Panc1 (cell line): Measurements from ENCODE around the gene JSRP1. TPM values are rescaled to one million over a fixed set of nuclear protein-coding genes. Genes with fewer than 3 reads are reported as not detected.

Source experiments
- ATAC-seq: fragments of 200-7000 bp; cut with Tn5 transposase; 2 replicates; pipeline ENCODE4 v1.9.1; 2020; ENCODE audit warnings: mild to moderate bottlenecking, moderate library complexity
- BruUV-seq: library from RNA; stranded (reverse); fragments of 400-500 nt; replicated peaks from 2 replicates; lab custom pipeline; 2021; lab: Mats Ljungman, UMichigan
- CTCF ChIA-PET: fragments of 300-600 bp; sonication (Branson Sonifier 250); formaldehyde crosslinking; loops from one replicate; lab custom pipeline; 2022; ENCODE audit warnings: antibody characterized with exemption; lab: Charles Lee
- POLR2A ChIA-PET: fragments of 300-600 bp; sonication (Branson Sonifier 250); formaldehyde crosslinking; loops from one replicate; lab custom pipeline; 2022; ENCODE audit warnings: antibody characterized with exemption; lab: Charles Lee
- DNase-seq: peaks from one replicate; pipeline ENCODE4 v3.0.0-alpha.2; 2010; ENCODE audit warnings: low read depth, low spot score
- H3K27ac ChIP-seq: 2 replicates; pipeline ENCODE4 v1.5.1; 2011; ENCODE audit warnings: mild to moderate bottlenecking, low read length, inconsistent platforms
- H3K27me3 ChIP-seq: fragments of 200-500 bp; sonication (Bioruptor generic); 2 replicates; pipeline ENCODE4 v1.6.0; 2014; ENCODE audit warnings: low read length, inconsistent platforms; ENCODE audit not compliant: control insufficient read depth, insufficient read depth
- H3K36me3 ChIP-seq: fragments of 200-500 bp; sonication (Bioruptor generic); 2 replicates; pipeline ENCODE4 v1.5.1; 2014; ENCODE audit warnings: inconsistent platforms, mild to moderate bottlenecking, low read length, moderate library complexity; ENCODE audit not compliant: control insufficient read depth, insufficient read depth
- H3K4me1 ChIP-seq: 2 replicates; pipeline ENCODE4 v1.5.1; 2011; ENCODE audit warnings: inconsistent platforms, mild to moderate bottlenecking, low read length, moderate library complexity; ENCODE audit not compliant: control insufficient read depth, insufficient read depth
- H3K4me3 ChIP-seq, 2 experiments: 2 replicates each; pipeline ENCODE4 v1.5.1; 2011 to 2012; ENCODE audit warnings: low read depth in 2 of 2, low read length in 2 of 2, mild to moderate bottlenecking in 2 of 2, inconsistent platforms in 1 of 2, moderate library complexity in 1 of 2
- H3K9me3 ChIP-seq: fragments of 200-500 bp; sonication (Bioruptor generic); 2 replicates; pipeline ENCODE4 v1.5.1; 2014; ENCODE audit warnings: low read depth, mild to moderate bottlenecking, inconsistent platforms, low read length, moderate library complexity; ENCODE audit not compliant: control insufficient read depth, insufficient read depth
- CTCF ChIP-seq: fragments of 450-650 bp; IDR thresholded peaks from 2 replicates; pipeline ENCODE4 v1.5.1; 2017; ENCODE audit warnings: mild to moderate bottlenecking
- POLR2AphosphoS5 ChIP-seq: IDR thresholded peaks from 2 replicates; pipeline ENCODE4 v1.6.1; 2012; ENCODE audit warnings: mild to moderate bottlenecking, low read depth, low read length, moderate library complexity
- REST ChIP-seq, 2 experiments: IDR thresholded peaks; 2 replicates each; pipeline ENCODE4 v1.6.1; 2011 to 2012; ENCODE audit warnings: low read depth in 2 of 2, control low read depth in 1 of 2, low read length in 1 of 2, mild to moderate bottlenecking in 1 of 2, moderate library complexity in 1 of 2; ENCODE audit not compliant: insufficient read depth in 1 of 2
- SIN3A ChIP-seq: IDR thresholded peaks from 2 replicates; pipeline ENCODE4 v1.6.1; 2012; ENCODE audit warnings: low read depth, mild to moderate bottlenecking, low read length, moderate library complexity, borderline replicate concordance; ENCODE audit not compliant: insufficient read depth
- TCF7L2 ChIP-seq: IDR thresholded peaks from 2 replicates; pipeline ENCODE4 v1.6.1; 2011; ENCODE audit warnings: mild to moderate bottlenecking, low read depth, low read length, inconsistent platforms
- in situ Hi-C: cut with HindIII; loops from 2 replicates; pipeline ENCODE4 v1.10.0; 2016; ENCODE audit warnings: low sequenced_read_pairs, low pct_unique_long_range_greater_than_20kb
- intact Hi-C: fragments of 100-400 bp; cut with micrococcal nuclease; formaldehyde crosslinking; loops from one replicate; pipeline ENCODE4 v1.10.0; 2022; ENCODE audit not compliant: unreplicated experiment
- total RNA-seq: library from RNA; stranded (reverse); gene quantifications from one replicate; pipeline ENCODE4 v1.2.1, GENCODE V29; 2021; ENCODE audit not compliant: unreplicated experiment

The JSRP1 gene
- total RNA-seq, 1 experiment from 2014 or later = 0.51 TPM

GRCh38 chr19:2233601-2234280 lies 22.5 kb downstream of the JSRP1 start:
- CTCF ChIA-PET = no interaction called here
- Histone ChIP-seq H3K27ac (peak overlapping the region; percentile 39; the same call in 1 of the 2 replicates), H3K9me3 (no peaks in the 10 kb centered on the region), H3K4me3 (no peak overlapping the region), H3K4me1 (peaks cover 24% of the 10 kb centered on the region), H3K36me3 (peaks cover 4% of the 10 kb centered on the region; the same call in 1 of the 2 replicates), H3K27me3 (no peaks in the 10 kb centered on the region)
- DNase-seq = no peak
- in situ Hi-C loops = no loop called here
- no TSS peak for BruUV-seq
- no peak for ATAC-seq
- TF ChIP-seq POLR2AphosphoS5 (no peak), TCF7L2 (no peak), CTCF (no peak), SIN3A (no peak), REST (IDR thresholded peaks at IDR 0.05; ENCODE audit: insufficient read depth in 1 of 2, low read depth in 2 of 2, low read length in 1 of 2) (no peak)
- intact Hi-C loops = loop anchor here (5.0 kb wide), 1 partner anchor 76 kb away; no protein-coding TSS in a partner anchor
- POLR2A ChIA-PET = no interaction called here

- H3K4me1 ChIP-seq = peaks cover 24% of the 10 kb centered on the region
- peaks cover 4% of the 10 kb centered on the region; the same call in 1 of the 2 replicates for H3K36me3 ChIP-seq
- no peak for TF ChIP-seq SIN3A
- TF ChIP-seq TCF7L2 = no peak
- peak; percentile 2; the same call in 1 of the 2 replicates for TF ChIP-seq POLR2AphosphoS5
- peak; percentile 24 for TF ChIP-seq CTCF
- ChIA-PET POLR2A (interaction anchor here (0.6 kb wide), 1 partner anchor 90 kb away, joined by 3 read pairs; no protein-coding TSS in a partner anchor), CTCF (interaction anchor here (0.6 kb wide), 1 partner anchor 76 kb away, joined by 4 read pairs; no protein-coding TSS in a partner anchor)
- H3K9me3 ChIP-seq = no peaks in the 10 kb centered on the region
- ATAC-seq (peak; percentile 4), DNase-seq (no peak)
- no TSS peak for BruUV-seq
- no peaks in the 10 kb centered on the region for H3K27me3 ChIP-seq
- in situ Hi-C loops (no loop called here), intact Hi-C loops (loop anchor here (5.0 kb wide), 1 partner anchor 75 kb away; no protein-coding TSS in a partner anchor)
- no peak overlapping the region for H3K4me3 ChIP-seq
- H3K27ac ChIP-seq = peak overlapping the region; percentile 20; the same call in 1 of the 2 replicates
Measured at GRCh38 chr19:2232286-2233151, 23.7 kb downstream of the JSRP1 start.
